ENCODE measurements around the gene CYBA. TPM values are rescaled to one million over a fixed set of nuclear protein-coding genes. Genes with fewer than 3 reads are reported as not detected.
A peak's percentile ranks its signal among the peaks of the same experiment; 100 is the strongest.

CYBA gene
- polyA plus RNA-seq, 1 donor (not counting 4 experiments of a cell fraction or from before 2014, with no cell fraction given), result 4.4 TPM

GRCh38 chr16:88640039-88640495 lies 10.8 kb downstream of the CYBA start:
- FAIRE-seq (no peak), DNase-seq (ENCODE audit: low read depth, low spot score) (no peak)
- Histone ChIP-seq H3K36me3 (ENCODE audit: control insufficient read depth in 2 of 2, extremely low read depth in 1 of 2, insufficient read depth in 2 of 2, low read length in 2 of 2) (no peaks in the 10 kb centered on the region), H3K79me2 (ENCODE audit: control insufficient read depth, insufficient read depth, low read length) (no peaks in the 10 kb centered on the region), H3K9ac (ENCODE audit: control insufficient read depth, extremely low read depth, insufficient read depth, low read length) (no peak overlapping the region), H3K9me3 (ENCODE audit: control insufficient read depth, low read depth, low read length) (no peaks in the 10 kb centered on the region), H4K20me1 (ENCODE audit: control insufficient read depth, extremely low read depth, insufficient read depth, low read length) (peaks cover 10% of the 10 kb centered on the region), H3K27me3 (ENCODE audit: control insufficient read depth, extremely low read depth, insufficient read depth, low read length) (peaks cover 69% of the 10 kb centered on the region), H3K4me3 (ENCODE audit: control insufficient read depth in 2 of 3, extremely low read depth in 1 of 3, insufficient read depth in 2 of 3, low read depth in 1 of 3, low read length in 3 of 3) (no peak overlapping the region), H3K4me1 (ENCODE audit: control insufficient read depth, extremely low read depth, insufficient read depth, low read length) (peaks cover 16% of the 10 kb centered on the region), H2AFZ (ENCODE audit: control insufficient read depth, low read length) (no peak overlapping the region), H3K9me1 (ENCODE audit: control insufficient read depth, extremely low read depth, insufficient read depth, low read length) (peaks cover 2% of the 10 kb centered on the region), H3K4me2 (ENCODE audit: control insufficient read depth, extremely low read depth, insufficient read depth, low read depth, low read length) (no peak overlapping the region), H3K27ac (ENCODE audit: control insufficient read depth, insufficient read depth, low read length) (no peak overlapping the region)
- TF ChIP-seq EZH2 (IDR thresholded peaks at IDR 0.05; ENCODE audit: low read length), result peak; percentile 11
- TF ChIP-seq, protein P1, sequence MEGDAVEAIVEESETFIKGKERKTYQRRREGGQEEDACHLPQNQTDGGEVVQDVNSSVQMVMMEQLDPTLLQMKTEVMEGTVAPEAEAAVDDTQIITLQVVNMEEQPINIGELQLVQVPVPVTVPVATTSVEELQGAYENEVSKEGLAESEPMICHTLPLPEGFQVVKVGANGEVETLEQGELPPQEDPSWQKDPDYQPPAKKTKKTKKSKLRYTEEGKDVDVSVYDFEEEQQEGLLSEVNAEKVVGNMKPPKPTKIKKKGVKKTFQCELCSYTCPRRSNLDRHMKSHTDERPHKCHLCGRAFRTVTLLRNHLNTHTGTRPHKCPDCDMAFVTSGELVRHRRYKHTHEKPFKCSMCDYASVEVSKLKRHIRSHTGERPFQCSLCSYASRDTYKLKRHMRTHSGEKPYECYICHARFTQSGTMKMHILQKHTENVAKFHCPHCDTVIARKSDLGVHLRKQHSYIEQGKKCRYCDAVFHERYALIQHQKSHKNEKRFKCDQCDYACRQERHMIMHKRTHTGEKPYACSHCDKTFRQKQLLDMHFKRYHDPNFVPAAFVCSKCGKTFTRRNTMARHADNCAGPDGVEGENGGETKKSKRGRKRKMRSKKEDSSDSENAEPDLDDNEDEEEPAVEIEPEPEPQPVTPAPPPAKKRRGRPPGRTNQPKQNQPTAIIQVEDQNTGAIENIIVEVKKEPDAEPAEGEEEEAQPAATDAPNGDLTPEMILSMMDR (optimal IDR thresholded peaks at IDR 0.05 in 1 of 3, IDR thresholded peaks at IDR 0.05 in 1 of 3, conservative IDR thresholded peaks at IDR 0.05 in 1 of 3; ENCODE audit: extremely low read depth in 1 of 3, insufficient read depth in 2 of 3, low read length in 3 of 3), result no peak
- dilution Hi-C loops (cut with MboI; ENCODE audit: extremely low pct_ligation_motif_present, low sequenced_read_pairs), result no loop called here

DNA sequence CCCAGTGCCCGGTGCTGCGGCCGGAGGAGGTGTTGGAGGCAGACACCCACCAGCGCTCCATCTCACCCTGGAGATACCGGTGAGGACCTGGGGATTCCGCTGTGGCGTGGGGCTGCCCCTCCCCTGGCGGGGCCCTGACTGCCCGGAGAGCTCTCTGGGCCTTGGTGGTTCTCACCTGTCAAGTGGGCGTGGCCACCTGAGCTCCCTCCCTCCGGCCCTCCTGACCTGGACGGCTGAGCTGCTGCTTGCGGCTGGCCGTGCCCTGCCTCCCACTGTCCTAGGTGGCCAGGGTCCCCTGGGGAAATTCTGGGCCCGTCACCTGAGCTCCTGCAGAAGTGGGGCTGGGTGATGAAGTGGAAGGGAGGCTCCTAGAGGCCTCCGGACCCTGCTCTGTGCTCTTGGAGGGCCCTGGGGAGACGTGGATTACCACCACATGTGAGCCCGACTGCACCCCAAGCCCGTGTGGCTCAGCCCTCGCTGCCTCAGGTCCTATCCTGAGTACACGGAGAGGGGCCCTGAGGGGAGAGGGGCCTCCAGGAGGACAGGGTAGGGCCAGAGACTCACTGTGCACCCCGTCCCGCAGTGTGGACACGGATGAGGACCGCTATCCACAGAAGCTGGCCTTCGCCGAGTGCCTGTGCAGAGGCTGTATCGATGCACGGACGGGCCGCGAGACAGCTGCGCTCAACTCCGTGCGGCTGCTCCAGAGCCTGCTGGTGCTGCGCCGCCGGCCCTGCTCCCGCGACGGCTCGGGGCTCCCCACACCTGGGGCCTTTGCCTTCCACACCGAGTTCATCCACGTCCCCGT lies 11.4 kb downstream of the CYBA start:
- peaks cover 71% of the 10 kb centered on the region for H3K27me3 ChIP-seq (ENCODE audit: control insufficient read depth, extremely low read depth, insufficient read depth, low read length)
- no peaks in the 10 kb centered on the region for H3K36me3 ChIP-seq (ENCODE audit: control insufficient read depth in 2 of 2, extremely low read depth in 1 of 2, insufficient read depth in 2 of 2, low read length in 2 of 2)
- peaks cover 2% of the 10 kb centered on the region for H3K9me1 ChIP-seq (ENCODE audit: control insufficient read depth, extremely low read depth, insufficient read depth, low read length)
- no peak for DNase-seq (ENCODE audit: low read depth, low spot score)
- no peak overlapping the region for H3K9ac ChIP-seq (ENCODE audit: control insufficient read depth, extremely low read depth, insufficient read depth, low read length)
- peaks cover 10% of the 10 kb centered on the region for H4K20me1 ChIP-seq (ENCODE audit: control insufficient read depth, extremely low read depth, insufficient read depth, low read length)
- H3K4me1 ChIP-seq (ENCODE audit: control insufficient read depth, extremely low read depth, insufficient read depth, low read length), result peaks cover 20% of the 10 kb centered on the region
- no peak overlapping the region for H3K4me2 ChIP-seq (ENCODE audit: control insufficient read depth, extremely low read depth, insufficient read depth, low read depth, low read length)
- H3K79me2 ChIP-seq (ENCODE audit: control insufficient read depth, insufficient read depth, low read length), result no peaks in the 10 kb centered on the region
- H3K27ac ChIP-seq (ENCODE audit: control insufficient read depth, insufficient read depth, low read length), result no peak overlapping the region
- H3K9me3 ChIP-seq (ENCODE audit: control insufficient read depth, low read depth, low read length), result no peaks in the 10 kb centered on the region
- FAIRE-seq, result no peak
- H3K4me3 ChIP-seq (ENCODE audit: control insufficient read depth in 2 of 3, extremely low read depth in 1 of 3, insufficient read depth in 2 of 3, low read depth in 1 of 3, low read length in 3 of 3), result no peak overlapping the region
- dilution Hi-C loops (cut with MboI; ENCODE audit: extremely low pct_ligation_motif_present, low sequenced_read_pairs), result no loop called here
- TF ChIP-seq, protein P1 (optimal IDR thresholded peaks at IDR 0.05 in 1 of 3, IDR thresholded peaks at IDR 0.05 in 1 of 3, conservative IDR thresholded peaks at IDR 0.05 in 1 of 3; ENCODE audit: extremely low read depth in 1 of 3, insufficient read depth in 2 of 3, low read length in 3 of 3), result no peak
- peak; percentile 60 for TF ChIP-seq EZH2 (IDR thresholded peaks at IDR 0.05; ENCODE audit: low read length)
- H2AFZ ChIP-seq (ENCODE audit: control insufficient read depth, low read length), result no peak overlapping the region
